ENCODE data around the gene ST6GALNAC1.

- TF ChIP-seq CTCF (IDR thresholded peaks at IDR 0.05) (no peak), POLR2A (IDR thresholded peaks at IDR 0.05) (no peak)
These were observed 43.7 kb downstream of the ST6GALNAC1 start for GRCh38 chr17:76599694-76600460.
